GM18867 (cell line): ENCODE data around the gene STAB2.

ENCODE experiments used
- ATAC-seq: cut with Tn5 transposase; IDR thresholded peaks from one replicate; pipeline ENCODE4 v1.9.1; 2021; ENCODE audit warnings: mild to moderate bottlenecking, moderate library complexity; ENCODE audit not compliant: unreplicated experiment

STAB2 gene

DNA sequence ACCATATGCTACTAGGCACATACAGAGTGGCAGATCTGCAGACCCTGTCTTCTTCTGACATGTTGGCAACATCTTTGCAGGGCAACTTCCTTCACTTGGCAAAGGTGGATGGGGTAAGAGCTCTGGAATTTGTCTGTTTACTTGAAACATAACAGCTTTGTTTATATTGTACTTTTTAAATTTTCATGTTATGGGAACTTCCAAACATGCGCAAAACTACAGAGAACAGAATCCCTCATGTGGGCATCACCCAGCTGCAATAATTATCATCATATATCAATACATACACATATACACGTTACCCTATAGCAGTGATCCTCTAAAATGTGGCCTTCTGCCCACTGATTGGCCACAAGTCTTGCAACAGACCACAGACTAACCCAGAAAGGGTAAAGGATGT lies 103.4 kb downstream of the STAB2 start:
- ATAC-seq: no peak

DNA sequence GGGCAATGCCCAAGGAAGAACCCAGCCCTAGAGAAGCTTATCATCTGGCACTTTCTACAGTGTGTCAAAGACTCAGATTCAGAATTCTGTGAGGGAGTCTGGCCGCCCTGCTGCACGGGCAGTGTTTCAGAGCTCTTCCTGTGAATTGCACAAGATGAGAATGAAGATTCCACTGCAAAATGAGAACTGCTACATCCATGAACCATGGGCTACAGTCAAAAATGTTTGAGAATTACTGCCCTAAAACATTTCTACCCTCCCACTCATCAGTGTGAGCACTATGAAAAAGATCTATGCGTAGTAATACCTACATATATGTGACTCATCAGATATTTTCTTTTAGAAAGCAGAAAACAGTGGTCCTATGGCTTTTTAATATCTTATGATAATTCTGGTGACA lies 104.0 kb downstream of the STAB2 start:
- no peak for ATAC-seq

DNA sequence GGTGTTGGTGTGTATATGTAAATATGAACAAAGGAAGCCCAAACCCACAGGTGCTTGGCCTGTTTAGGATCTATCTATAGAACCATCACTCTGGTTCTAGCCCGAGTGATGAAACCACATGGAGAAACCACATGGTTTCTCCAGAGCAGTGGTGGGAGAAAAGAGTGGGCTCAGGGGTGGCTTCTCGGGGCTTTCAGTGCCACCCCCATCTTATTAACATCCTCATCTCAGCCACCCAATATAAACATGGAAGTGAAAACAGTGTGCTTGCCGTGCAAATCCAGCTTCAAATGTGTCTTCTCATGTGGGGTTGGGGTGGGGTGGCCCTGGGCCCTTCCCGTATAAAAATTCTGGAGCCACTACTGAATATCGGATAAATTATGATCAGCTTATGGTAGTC lies 109.0 kb downstream of the STAB2 start:
- no peak for ATAC-seq

DNA sequence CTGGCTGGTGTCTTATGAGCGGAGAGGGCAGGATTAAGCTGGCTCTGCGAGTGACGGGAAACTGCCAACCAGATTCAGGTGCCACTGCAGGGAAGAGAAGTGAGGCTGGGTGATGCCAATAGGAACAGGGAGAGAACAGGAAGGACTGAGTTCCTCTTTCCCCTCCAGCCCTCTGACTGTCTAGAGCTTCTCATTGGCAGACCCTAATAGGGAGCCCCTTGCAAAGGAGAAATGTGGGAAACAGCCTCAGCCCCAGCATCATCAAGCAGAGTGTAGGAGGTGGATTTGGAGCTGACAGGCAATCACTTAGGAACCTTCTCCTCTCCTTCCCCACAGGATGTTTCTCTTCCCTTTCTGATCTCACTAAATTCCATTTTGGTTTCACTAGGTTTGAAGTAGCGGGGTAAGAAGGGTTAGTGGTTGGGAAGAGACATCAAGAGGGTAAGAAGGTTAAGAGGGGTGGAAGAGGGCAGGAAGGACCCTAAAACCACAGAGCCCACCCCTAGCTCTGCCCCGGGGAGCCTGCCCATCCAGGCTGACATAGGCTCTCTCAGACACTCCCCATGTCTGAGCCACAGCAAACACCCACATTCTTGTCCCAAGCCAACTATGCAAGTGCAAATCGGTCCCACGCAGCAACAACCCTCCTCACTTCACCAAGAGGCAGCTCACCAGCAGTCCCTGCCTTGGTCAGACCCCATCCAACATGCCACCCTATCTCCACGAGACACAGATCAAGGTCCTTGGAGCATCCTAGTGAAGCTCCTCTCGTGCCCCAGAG lies 111.1 kb downstream of the STAB2 start:
- no peak for ATAC-seq

DNA sequence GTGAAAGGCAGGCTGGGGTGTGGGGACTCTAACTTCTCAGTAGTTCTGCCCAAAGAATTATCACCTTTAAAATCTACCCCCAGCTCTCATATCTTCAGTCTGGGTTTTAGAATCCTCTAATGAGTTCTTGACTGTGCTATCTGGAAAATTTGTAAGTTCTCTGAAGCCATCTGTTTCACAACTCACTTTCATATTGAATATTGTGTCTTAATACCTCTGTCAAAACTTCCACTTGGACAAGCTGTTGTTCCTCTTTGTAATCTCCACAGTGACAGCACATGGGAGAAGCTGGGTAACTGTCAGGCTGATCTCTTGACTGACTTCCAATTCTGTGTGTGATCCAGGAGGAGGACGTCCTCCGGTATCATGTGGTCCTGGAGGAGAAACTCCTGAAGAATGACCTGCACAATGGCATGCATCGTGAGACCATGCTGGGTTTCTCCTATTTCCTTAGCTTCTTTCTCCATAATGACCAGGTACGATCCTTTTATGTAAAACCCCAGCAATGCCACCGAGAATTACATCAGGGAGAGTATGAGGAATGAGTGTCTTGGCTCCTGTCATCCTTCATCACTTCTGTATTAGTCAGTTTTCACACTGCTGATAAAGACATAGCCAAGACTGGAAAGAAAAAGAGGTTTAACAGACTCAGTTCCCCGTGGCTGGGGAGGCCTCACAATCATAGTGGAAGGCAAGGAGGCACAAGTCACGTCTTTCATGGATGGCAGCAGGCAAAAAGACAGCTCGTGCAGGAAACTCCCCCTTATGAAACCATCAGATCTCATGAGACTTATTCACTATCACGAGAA lies 111.9 kb downstream of the STAB2 start:
- ATAC-seq: no peak

DNA sequence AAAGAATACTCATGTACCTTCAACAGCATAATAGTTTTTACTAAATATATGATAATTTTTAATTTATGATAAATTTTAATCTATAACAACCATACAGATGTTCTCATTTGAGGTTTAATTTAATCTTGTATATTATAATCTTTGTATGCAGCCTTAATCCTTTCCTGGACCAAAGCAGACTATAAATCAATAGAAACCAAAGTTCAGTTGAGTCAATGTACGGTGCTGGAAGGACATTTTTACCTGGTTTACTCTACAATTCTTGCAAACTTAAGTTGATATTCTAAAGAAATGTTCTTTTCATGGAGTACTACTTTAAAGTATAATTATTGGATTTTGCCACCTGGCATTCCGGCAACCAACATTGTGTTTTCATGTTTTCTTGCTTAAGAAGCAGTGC lies 118.0 kb downstream of the STAB2 start:
- no peak for ATAC-seq

DNA sequence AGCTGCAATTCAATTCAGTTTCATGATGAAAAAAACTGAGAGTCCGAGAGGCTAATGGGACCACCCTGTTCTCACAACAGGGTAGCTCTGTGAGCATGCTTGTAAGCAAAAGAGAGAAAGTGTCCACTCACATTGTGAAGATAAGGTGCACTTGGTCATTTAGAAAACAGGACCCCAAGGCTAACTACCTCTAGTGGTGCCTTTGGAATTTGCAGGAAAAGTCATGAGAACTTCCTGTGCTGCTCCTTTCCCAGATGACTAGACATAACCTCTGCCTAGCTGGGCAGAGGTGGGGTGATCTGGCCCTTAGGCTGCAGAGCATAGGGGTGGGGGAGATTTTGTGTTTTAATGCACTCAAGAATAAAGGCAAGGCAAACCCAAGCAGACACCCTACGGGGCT lies 118.9 kb downstream of the STAB2 start:
- no peak for ATAC-seq

DNA sequence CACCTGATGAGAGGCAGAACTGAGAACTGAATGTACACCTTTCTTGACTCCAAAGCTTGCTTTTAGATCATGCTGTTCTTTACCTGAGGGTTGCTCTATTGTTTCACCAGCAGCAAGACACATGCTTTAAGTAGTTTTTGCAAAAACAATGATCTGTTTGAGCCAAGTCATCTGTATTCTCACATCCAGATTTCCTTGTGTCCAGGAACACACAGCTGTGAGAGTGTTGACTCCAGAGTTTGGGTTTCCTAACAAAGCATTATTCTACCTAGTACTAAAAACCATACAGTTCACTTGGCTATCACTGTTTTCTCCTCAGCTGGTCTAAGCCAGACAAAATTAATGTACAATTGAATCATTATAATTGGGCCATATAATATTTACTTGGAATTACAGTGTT lies 120.4 kb downstream of the STAB2 start:
- ATAC-seq: no peak

DNA sequence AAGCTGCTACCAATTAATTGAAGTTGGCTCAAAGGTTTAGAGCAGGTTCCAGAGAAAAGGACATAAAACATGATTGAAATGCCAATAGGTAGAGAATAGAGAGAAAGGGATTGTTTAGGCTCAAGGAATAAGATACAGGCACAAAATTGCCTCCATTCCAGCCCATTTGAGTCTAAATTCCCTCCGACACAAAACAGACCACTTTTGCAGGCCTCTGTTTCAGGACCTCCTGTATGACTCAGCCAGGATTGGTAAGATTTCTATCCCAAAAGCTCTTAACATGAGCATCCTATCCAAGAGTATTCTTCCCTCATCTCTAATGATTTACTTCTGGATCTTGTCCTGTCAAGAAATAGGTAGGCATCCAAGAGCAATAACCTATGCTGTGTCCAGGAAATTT lies 123.5 kb downstream of the STAB2 start:
- ATAC-seq: no peak

DNA sequence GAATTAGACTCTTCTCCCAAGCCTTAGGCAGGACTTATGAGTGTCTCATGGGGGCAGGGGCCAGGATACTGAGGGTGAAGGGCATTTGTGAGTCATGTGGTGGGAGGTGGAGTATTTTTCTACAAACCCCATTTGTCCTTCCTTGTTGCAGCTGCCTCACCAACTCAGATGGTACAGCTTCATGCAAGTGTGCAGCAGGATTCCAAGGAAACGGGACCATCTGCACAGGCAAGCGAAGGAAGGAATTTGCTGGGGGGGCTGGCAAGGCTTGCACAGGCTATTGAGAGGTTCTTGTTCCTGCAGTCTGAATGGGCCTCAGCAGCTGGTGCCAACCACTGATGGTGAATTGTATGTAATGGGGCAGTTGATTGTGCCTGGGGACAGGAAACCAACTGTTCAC lies 125.1 kb downstream of the STAB2 start:
- ATAC-seq: no peak

DNA sequence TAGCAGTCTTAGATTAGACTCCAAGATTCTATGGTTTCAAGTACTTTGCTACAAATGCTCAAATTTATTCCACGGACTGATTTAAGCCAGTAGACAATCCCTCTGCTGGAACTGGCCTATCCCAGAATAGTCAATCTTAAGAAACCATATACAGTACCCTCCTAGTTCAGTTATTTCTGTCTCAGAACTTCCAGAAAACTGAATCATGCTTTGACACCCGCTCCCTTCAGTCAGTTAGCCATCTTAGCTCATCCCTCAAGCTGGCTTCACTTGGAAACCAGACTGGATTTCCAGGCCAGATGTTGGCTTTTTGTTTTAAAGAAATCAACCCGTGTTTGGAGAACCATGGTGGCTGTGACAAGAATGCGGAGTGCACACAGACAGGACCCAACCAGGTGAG lies 128.4 kb downstream of the STAB2 start:
- ATAC-seq: no peak

DNA sequence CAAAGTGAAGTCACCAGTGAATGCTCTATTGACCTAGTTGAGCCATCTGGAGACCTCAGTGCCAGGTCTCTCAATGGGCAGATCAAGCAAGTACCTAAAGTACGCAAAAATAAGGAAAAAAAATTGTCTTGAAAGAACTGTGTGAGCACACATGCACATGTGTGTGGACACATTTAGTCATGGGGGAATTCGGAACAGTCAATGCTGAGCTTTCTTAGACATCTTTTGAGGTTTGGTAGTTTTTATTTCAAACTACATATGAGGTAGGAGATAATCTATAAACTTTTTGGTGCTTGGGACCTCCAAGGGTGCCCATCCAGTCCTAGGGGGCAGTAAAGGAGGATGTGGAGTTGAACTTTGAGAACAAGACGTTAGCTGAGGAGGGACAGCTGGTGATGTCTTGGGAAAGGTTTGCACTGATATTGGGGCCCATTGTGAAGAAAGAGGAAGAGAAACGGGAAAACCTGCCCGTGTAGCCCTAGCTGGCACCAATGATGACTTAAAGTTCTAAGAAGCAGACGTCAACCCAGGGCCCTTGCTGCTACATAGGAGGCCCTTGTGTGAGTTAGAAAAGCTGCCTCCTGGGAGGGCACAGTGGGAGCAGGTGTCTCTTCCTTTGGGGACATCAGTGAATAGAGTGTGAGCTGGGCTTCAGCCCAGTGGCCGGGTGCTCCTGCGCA lies 129.6 kb downstream of the STAB2 start:
- no peak for ATAC-seq

DNA sequence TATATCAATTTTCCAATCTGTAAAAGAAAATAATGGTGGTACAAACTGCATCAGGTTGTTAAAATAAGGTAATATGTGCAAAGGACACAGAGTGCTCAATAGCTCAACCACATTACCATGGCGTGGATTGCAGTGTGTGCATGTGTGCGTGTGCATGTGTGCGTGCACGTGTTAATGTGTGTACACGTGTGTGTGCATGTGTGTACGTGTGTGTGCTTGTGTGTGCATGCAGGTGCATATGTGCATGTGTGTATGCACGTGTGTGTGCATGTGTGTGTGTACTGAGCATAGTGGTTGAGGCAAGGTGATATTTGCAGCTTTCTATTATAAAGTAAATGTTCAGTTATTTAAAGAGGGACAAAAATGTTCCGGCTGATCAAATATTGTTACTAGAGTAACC lies 138.3 kb downstream of the STAB2 start:
- no peak for ATAC-seq

DNA sequence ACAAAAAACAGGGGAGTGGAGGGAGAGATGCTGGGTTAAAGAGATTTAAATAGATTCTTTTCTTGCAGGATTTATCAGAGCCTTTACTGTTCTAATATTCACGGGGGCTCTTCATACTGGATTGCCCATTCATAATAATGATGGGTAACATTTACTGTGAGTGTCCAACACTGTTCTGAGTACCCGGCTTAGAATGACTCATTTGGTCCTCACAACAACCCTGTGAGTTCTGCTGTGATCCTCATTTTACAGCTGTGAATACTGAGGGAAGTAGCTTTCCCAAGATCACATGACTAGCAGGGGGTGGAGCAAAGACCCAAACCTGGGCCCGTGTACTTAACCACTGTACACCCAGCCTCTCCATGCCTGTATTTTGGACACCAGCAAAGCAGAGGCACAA lies 140.6 kb downstream of the STAB2 start:
- no peak for ATAC-seq

DNA sequence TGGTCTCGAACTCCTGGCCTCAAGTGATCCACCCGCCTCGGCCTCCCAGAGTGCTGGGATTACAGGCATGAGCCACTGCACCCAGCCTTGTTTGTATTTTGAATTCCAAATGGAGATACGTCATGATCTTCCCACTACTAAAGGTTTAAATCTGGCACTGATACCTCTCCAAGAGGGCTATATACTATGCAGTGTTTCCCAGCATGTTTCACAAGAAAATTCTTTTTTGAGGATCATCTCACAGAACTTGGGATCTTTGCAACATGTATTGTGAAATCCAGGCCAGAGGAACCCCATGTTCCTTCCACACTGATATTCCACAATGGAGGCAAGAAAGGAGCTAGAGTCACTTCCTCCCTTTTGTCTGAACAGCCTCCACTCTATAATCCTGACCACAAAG lies 141.2 kb downstream of the STAB2 start:
- no peak for ATAC-seq

DNA sequence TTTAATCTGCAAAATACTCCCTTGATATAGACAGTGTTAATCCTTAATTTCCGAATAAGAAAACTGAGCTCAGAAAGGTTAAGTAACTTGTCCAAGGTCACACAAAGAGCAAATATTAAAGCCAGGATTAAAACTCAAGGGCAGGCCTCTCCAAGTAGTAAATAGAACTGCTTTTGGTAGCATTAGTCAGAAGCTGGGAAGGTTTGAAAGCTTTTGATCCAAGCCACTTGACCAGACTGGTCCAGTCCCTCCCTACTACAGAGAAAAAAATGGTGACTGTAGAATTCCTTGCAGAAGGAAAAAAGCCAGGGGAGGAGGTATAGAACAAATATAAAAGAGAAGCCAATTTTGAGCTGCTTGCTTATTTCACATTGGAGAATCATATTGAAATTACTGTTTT lies 142.4 kb downstream of the STAB2 start:
- ATAC-seq: no peak

DNA sequence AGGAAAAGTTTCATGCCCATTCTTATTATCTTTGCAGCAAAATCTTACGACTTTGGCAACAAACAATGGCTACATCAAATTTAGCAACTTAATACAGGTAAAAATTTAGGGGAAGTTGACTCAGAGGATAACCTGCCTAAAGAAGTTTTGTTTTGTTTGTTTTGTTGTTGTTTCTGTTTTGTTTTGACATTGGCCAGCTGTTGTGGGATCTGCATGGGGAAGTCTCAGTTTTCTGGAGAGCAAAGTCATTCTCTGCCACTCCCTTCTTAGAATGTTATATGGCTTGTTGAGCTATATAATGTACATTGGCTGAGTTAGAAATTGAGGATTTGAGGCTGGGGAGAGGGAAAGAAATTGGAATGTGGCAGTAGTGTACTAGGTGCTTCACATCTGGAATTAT lies 144.5 kb downstream of the STAB2 start:
- ATAC-seq: no peak

DNA sequence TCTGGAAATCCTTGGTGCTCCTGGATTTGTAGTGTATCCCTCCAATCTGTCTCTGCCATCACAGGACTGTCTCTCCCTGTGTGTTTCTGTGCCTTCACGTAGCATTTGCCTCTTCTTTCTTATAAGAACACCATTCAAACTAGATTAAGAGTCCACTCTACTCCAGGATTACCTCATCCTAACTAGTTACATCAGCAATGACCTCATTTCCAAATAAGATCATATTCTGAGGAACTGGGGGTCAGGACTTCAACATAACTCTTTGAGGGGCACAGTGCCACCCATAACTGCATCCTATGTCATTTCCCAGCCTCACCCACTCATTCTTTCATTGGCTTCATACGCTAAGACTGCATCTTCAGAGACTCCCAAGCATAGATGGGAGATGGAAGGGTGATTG lies 147.8 kb downstream of the STAB2 start:
- no peak for ATAC-seq

DNA sequence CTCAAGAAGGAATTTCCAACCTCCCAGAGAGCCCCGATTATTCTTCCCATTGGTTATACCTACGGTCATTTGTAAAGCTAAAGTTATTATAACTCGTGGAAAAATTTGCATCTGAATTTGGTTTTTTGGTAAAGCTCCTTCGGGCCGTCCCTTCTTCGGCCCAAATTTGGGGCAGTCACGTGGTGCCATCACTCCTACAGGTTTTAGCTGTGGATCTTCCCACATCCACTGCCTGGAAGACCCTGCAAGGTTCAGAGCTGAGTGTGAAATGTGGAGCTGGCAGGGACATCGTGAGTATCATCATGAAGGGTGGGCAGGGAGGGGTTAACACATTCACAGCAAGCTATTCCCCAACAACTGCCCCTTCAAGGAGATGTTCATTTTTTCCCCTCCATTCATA lies 148.2 kb downstream of the STAB2 start:
- ATAC-seq: no peak

DNA sequence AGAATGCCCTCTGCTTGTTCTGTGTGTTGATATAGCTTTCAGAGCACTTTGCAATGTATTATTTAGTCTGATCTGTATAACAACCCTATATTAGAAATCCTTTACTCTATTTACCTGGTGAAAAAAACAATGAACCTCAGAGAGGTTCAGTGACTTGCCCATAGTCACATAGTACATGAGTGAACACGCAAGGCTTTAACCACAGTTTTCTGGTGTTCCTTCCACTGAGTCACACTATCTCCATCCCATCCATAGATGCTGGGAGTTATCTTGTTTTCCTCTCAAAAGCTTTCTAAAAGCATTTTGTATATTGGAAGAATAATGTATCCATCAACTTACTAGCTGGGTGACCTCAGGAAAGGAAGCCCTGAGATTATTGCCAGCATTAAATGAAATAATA lies 149.5 kb downstream of the STAB2 start:
- no peak for ATAC-seq

DNA sequence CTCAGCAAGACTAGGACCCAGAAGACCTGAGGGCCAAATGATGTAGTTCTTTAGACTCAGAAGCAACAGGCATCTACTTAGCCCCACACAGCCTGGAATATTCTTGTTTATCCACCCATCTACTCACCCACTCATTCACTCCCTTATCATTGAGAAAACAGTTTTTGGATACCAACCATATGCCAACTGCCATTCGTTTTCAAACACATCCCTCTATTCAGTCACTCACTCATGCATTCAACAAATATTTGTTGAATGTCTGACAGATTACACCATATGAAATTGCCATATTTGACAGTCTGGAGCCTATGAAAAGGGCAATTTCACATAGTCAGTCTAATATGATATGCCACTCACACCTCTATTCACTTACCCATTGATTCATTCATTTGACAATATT lies 150.8 kb downstream of the STAB2 start:
- ATAC-seq: no peak

DNA sequence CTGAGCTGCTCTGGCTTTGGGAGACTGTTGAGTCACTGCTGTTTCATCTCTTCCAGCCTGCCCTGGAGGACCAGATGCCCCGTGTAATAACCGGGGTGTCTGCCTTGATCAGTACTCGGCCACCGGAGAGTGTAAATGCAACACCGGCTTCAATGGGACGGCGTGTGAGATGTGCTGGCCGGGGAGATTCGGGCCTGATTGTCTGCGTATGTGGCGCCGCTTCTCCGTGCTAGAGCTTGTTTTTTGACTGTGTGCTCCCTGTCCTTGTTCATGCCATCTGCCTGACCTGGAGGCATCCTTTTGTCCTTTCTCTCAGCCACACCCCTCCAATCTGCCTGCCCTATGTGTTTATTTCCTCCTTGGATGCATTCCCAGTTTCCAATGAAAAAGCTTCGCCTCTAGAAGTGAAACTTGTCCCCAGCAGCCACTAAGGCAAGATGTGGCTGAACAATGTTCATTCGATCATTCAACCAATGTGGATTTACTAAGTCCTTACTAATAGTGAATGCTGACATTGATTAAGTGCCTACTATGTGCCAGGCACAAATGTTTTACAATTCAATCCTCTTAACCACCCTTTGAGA lies 155.4 kb downstream of the STAB2 start:
- no peak for ATAC-seq
